Peyer's patch (tissue), 4 donors: Measurements from ENCODE around the gene PARVB. TPM values are rescaled to one million over a fixed set of nuclear protein-coding genes. Genes with fewer than 3 reads are reported as not detected.

ENCODE experiments used
- DNase-seq, 3 donors: peaks; one replicate each; pipeline ENCODE4 v3.0.0-alpha.2; 2017 to 2019
- H3K27ac ChIP-seq, 4 donors: fragments of 200-600 bp; sonication (generic); one replicate each; pipeline ENCODE4 v1.5.1; 2016 to 2019
- H3K27me3 ChIP-seq, 2 donors: fragments of 200-600 bp; sonication (generic); one replicate each; pipeline ENCODE4 v1.5.1; 2019
- H3K36me3 ChIP-seq, 3 donors: fragments of 200-600 bp; sonication (generic); one replicate each; pipeline ENCODE4 v1.5.1; 2016 to 2019
- H3K4me1 ChIP-seq, 4 donors: fragments of 200-600 bp; sonication (generic); one replicate each; pipeline ENCODE4 v1.5.1; 2016 to 2019
- H3K4me3 ChIP-seq, 4 donors: fragments of 200-600 bp; sonication (generic); 1 replicate in 3 of 4; 2 replicates in 1 of 4; pipeline ENCODE4 v1.5.1; 2016 to 2019; ENCODE audit warnings: mild to moderate bottlenecking in 1 of 4
- H3K9me3 ChIP-seq, 4 donors: fragments of 200-600 bp; sonication (generic); one replicate each; pipeline ENCODE4 v1.5.1; 2016 to 2019; ENCODE audit warnings: mild to moderate bottlenecking in 1 of 4
- CTCF ChIP-seq, 6 experiments: fragments of 450-650 bp in 4 of 6; fragments of 200-600 bp in 2 of 6; sonication (generic) in 1 of 6; IDR thresholded peaks; one replicate each; pipeline ENCODE4 v1.5.1; 2017 to 2019; ENCODE audit warnings: antibody characterized with exemption in 6 of 6, mild to moderate bottlenecking in 3 of 6, moderate library complexity in 1 of 6
- POLR2A ChIP-seq, 2 donors: fragments of 450-650 bp; IDR thresholded peaks; one replicate each; pipeline ENCODE4 v1.5.1; 2017; ENCODE audit warnings: antibody characterized with exemption in 2 of 2, mild to moderate bottlenecking in 2 of 2, moderate library complexity in 2 of 2
- total RNA-seq, 4 donors: library from RNA; depleted of rRNA; stranded (reverse); fragments of >200 nt; gene quantifications; one replicate each; pipeline ENCODE4 v1.1.0, GENCODE V29; 2016

PARVB gene
- total RNA-seq, 4 donors from 2014 or later = 1.8 to 71.8 (median 7.7) TPM

GRCh38 chr22:43980996-43981395 lies 43.1 kb upstream of the PARVB start:
- Histone ChIP-seq H3K27ac (no peak overlapping the region), H3K27me3 (no peaks in the 10 kb centered on the region), H3K4me3 (no peak overlapping the region), H3K9me3 (no peaks in the 10 kb centered on the region), H3K4me1 (no peaks in the 10 kb centered on the region), H3K36me3 (peaks cover 0 to 94% (median 0%) of the 10 kb centered on the region in 3 donors)
- no peak for DNase-seq
- no peak for TF ChIP-seq CTCF (IDR thresholded peaks at IDR 0.05)
- TF ChIP-seq POLR2A (IDR thresholded peaks at IDR 0.05) = no peak

GRCh38 chr22:43983808-43984207 lies 40.3 kb upstream of the PARVB start:
- no peak for DNase-seq
- Histone ChIP-seq H3K4me3 (no peak overlapping the region), H3K27ac (no peak overlapping the region), H3K9me3 (no peaks in the 10 kb centered on the region), H3K4me1 (no peaks in the 10 kb centered on the region), H3K36me3 (peaks cover 0 to 94% (median 0%) of the 10 kb centered on the region in 3 donors), H3K27me3 (no peaks in the 10 kb centered on the region)
- TF ChIP-seq CTCF (IDR thresholded peaks at IDR 0.05) (no peak), POLR2A (IDR thresholded peaks at IDR 0.05) (no peak)

- no peak for DNase-seq
- no peaks in the 10 kb centered on the region for H3K4me1 ChIP-seq
- no peak overlapping the region for H3K27ac ChIP-seq
- no peak overlapping the region for H3K4me3 ChIP-seq
- peaks cover 0 to 95% (median 0%) of the 10 kb centered on the region in 3 donors for H3K36me3 ChIP-seq
- no peaks in the 10 kb centered on the region for H3K27me3 ChIP-seq
- no peak for TF ChIP-seq CTCF (IDR thresholded peaks at IDR 0.05)
- no peak for TF ChIP-seq POLR2A (IDR thresholded peaks at IDR 0.05)
- H3K9me3 ChIP-seq = no peaks in the 10 kb centered on the region
These were observed 38.6 kb upstream of the PARVB start for GRCh38 chr22:43985532-43985931.

GRCh38 chr22:43988116-43988820 lies 35.8 kb upstream of the PARVB start:
- no peaks in the 10 kb centered on the region for H3K27me3 ChIP-seq

GRCh38 chr22:43988960-43989359 lies 35.1 kb upstream of the PARVB start:
- peaks cover 0 to 87% (median 0%) of the 10 kb centered on the region in 3 donors for H3K36me3 ChIP-seq
- TF ChIP-seq CTCF (IDR thresholded peaks at IDR 0.05) = no peak
- no peak for TF ChIP-seq POLR2A (IDR thresholded peaks at IDR 0.05)
- H3K27me3 ChIP-seq = no peaks in the 10 kb centered on the region
- no peaks in the 10 kb centered on the region for H3K4me1 ChIP-seq
- DNase-seq = no peak
- H3K4me3 ChIP-seq = no peak overlapping the region
- H3K27ac ChIP-seq = no peak overlapping the region
- no peaks in the 10 kb centered on the region for H3K9me3 ChIP-seq

More at GRCh38 chr22:43988116-43988820, 35.8 kb upstream of the PARVB start:
- no peak for TF ChIP-seq POLR2A (IDR thresholded peaks at IDR 0.05)
- TF ChIP-seq CTCF (IDR thresholded peaks at IDR 0.05) = no peak
- no peaks in the 10 kb centered on the region for H3K4me1 ChIP-seq
- peaks cover 0 to 94% (median 0%) of the 10 kb centered on the region in 3 donors for H3K36me3 ChIP-seq
- H3K27ac ChIP-seq = no peak overlapping the region
- no peak overlapping the region for H3K4me3 ChIP-seq
- no peaks in the 10 kb centered on the region for H3K9me3 ChIP-seq
- no peak for DNase-seq
